ENCODE data around the gene CTRB2. TPM values are rescaled to one million over a fixed set of nuclear protein-coding genes. Genes with fewer than 3 reads are reported as not detected.
"Not testable (repeated sequence)": the region's sequence is repeated elsewhere in the genome, so short reads cannot be mapped to it uniquely, and the experiment has no call there.

The CTRB2 gene
- total RNA-seq, 1 donor from 2014 or later, result not detected

- Mint-ChIP-seq H3K36me3 (ENCODE audit: low read depth) (no peaks in the 10 kb centered on the region), H3K27ac (ENCODE audit: unreplicated experiment) (peak overlapping the region; percentile 94), H3K4me3 (peak overlapping the region; percentile 69), H3K4me1 (peaks cover 70% of the 10 kb centered on the region), H3K9me3 (no peaks in the 10 kb centered on the region), H3K27me3 (ENCODE audit: low read depth) (no peaks in the 10 kb centered on the region)
- no peak for TF ChIP-seq CTCF (conservative IDR thresholded peaks at IDR 0.05)
- DNase-seq (ENCODE audit: low read depth, low spot score), result no peak
These were observed 37.4 kb upstream of the CTRB2 start for GRCh38 chr16:75244225-75244809.

- no peaks in the 10 kb centered on the region for H3K36me3 Mint-ChIP-seq (ENCODE audit: low read depth)
- no peak for DNase-seq (ENCODE audit: low read depth, low spot score)
- peaks cover 75% of the 10 kb centered on the region for H3K4me1 Mint-ChIP-seq
- H3K4me3 Mint-ChIP-seq, result peak overlapping the region; percentile 69
- TF ChIP-seq CTCF (conservative IDR thresholded peaks at IDR 0.05), result no peak
- no peaks in the 10 kb centered on the region for H3K9me3 Mint-ChIP-seq
- no peaks in the 10 kb centered on the region for H3K27me3 Mint-ChIP-seq (ENCODE audit: low read depth)
- peak overlapping the region; percentile 50 for H3K27ac Mint-ChIP-seq (ENCODE audit: unreplicated experiment)
These were observed 36.8 kb upstream of the CTRB2 start for GRCh38 chr16:75243667-75244224.

- H3K36me3 Mint-ChIP-seq (ENCODE audit: low read depth); H3K4me3 Mint-ChIP-seq; H3K27me3 Mint-ChIP-seq (ENCODE audit: low read depth); DNase-seq (ENCODE audit: low read depth, low spot score); H3K9me3 Mint-ChIP-seq; H3K27ac Mint-ChIP-seq (ENCODE audit: unreplicated experiment): not testable (repeated sequence)
- peaks cover 70% of the 10 kb centered on the region for H3K4me1 Mint-ChIP-seq
These were observed 35.6 kb upstream of the CTRB2 start for GRCh38 chr16:75242436-75243078.

- H3K9me3 Mint-ChIP-seq, result no peaks in the 10 kb centered on the region
- H3K4me3 Mint-ChIP-seq, result no peak overlapping the region
- peaks cover 66% of the 10 kb centered on the region for H3K4me1 Mint-ChIP-seq
- peak overlapping the region; percentile 57 for H3K27ac Mint-ChIP-seq (ENCODE audit: unreplicated experiment)
- TF ChIP-seq CTCF (conservative IDR thresholded peaks at IDR 0.05), result no peak
- no peak for DNase-seq (ENCODE audit: low read depth, low spot score)
- H3K27me3 Mint-ChIP-seq (ENCODE audit: low read depth), result no peaks in the 10 kb centered on the region
- no peaks in the 10 kb centered on the region for H3K36me3 Mint-ChIP-seq (ENCODE audit: low read depth)
These were observed 35.0 kb upstream of the CTRB2 start for GRCh38 chr16:75241955-75242354.

- no peaks in the 10 kb centered on the region for H3K27me3 Mint-ChIP-seq (ENCODE audit: low read depth)
- no peak for TF ChIP-seq CTCF (conservative IDR thresholded peaks at IDR 0.05)
- no peak overlapping the region for H3K4me3 Mint-ChIP-seq
- no peak for DNase-seq (ENCODE audit: low read depth, low spot score)
- H3K27ac Mint-ChIP-seq (ENCODE audit: unreplicated experiment), result no peak overlapping the region
- H3K9me3 Mint-ChIP-seq, result no peaks in the 10 kb centered on the region
- H3K4me1 Mint-ChIP-seq, result peaks cover 61% of the 10 kb centered on the region
- no peaks in the 10 kb centered on the region for H3K36me3 Mint-ChIP-seq (ENCODE audit: low read depth)
These were observed 34.5 kb upstream of the CTRB2 start for GRCh38 chr16:75241412-75241811.

- peak overlapping the region; percentile 57 for H3K4me3 Mint-ChIP-seq
- H3K4me1 Mint-ChIP-seq, result peaks cover 59% of the 10 kb centered on the region
- H3K9me3 Mint-ChIP-seq; DNase-seq (ENCODE audit: low read depth, low spot score); H3K27me3 Mint-ChIP-seq (ENCODE audit: low read depth); H3K27ac Mint-ChIP-seq (ENCODE audit: unreplicated experiment); H3K36me3 Mint-ChIP-seq (ENCODE audit: low read depth): not testable (repeated sequence)
These were observed 33.7 kb upstream of the CTRB2 start for GRCh38 chr16:75240633-75241032.
